NCI-H2227 (cell line): Measurements from ENCODE around the gene C1orf167.

Source experiments
- DNase-seq: peaks from one replicate; lab custom pipeline; 2025; ENCODE audit not compliant: unreplicated experiment; lab: John Stamatoyannopoulos, UW

C1orf167 gene

DNA sequence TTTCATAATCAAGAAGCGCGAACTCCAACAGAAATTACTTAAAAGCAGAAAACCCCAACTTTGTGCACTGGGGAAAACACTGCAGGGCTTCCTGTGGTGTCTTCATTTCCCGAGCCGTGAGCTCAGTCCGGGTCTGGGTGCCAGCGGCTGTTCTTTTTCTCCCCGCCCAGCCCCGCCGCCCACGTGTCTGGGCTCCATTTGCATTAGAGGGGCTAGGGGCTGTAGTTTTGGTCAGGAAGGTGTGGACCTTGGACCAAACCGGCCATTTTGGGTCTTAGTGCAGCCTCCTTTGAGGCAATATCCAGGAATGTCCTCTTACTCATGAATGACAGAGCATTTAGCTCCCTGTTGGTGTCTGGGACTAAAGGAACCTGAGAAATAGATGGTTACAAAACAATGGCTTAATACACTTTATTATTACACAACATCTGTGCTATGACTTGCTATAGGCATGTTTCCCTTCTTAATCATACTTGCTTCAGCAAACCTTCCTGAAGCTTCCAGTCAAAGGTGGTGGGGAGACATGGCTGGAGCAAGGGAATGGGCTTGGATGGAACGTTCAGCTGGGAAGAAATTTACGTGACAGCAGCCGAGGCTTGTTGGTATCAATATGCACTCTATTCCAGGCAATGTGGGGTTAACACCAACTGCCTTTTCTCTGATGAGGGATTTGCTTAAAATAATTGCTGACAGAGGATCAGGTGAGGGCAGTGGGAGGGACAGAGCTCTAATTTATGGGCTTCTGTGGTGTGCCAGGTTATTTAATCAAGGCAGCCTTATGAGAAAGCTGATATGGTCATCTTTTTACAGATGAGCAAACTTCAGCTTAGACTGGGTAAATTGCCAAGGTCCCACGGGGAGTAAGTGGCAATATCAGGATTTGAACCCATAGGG, 25.0 kb upstream of the C1orf167 start:
- DNase-seq: peak; percentile 38

- DNase-seq: no peak
Observed at GRCh38 chr1:11738096-11738495, 23.9 kb upstream of the C1orf167 start.

DNA sequence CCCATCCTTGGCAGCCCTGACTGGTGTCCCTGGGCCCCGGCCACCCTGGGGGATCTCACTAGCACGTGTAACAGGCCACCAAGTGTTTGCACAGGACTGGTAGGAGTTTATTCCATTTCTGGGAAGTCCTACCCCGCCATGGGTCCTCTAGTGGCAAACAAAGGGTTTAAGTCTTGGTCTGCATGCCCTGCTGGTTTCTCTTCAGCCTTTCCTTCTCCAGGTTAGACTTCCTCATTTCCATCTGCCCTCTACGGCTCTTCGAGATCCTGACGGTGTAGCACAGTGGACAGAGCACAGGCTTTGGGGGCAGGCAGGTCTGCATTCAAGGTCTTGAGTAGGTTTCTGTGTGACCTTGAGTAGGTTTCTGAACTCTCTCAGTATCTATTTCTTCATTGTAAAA, 23.2 kb upstream of the C1orf167 start:
- no peak for DNase-seq

DNA sequence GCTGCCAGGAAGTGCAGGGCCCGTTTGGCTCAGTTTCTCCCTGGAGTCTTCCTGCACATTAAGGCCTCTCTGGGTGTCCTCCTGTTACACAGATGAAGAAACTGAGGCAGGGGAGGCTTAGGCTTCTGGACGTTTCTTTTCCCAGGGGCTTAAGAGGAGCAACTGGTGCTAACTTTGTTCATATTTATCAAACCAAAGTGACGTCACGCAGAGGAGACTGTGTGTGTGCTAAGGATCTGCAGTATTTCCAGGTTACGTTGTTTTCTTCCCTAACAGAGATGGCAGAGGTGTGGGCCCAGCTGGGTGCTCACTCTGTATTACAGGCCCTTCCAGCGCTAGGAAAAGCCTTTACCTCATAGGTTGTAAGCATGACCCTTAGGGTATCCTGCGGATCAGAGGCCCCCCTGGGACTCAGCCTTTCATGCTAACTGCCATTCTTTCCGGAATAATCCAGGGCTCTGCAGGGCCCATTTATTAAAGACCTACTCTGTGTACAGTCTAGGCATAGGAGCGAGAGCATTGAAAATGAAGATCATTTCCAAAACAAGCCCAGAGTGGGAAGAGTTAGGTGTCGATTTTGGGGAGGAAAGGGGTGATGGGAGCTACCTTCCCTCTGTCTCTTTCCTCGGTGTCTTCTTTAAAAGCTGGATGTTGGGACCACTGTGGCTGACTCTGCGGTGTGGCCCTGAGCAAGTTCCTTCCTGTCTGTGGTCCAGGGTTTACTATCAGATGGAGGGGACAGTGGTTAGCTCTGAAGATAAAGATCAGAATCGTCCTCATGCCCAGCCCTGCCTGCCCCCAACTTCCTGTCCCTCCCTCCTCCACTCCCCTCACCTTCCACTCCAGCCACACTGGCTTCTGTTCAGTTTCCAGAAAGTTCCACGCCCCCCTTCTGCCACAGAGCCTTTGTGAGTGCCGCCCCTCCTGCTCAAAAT, 21.5 kb upstream of the C1orf167 start:
- DNase-seq: no peak

DNA sequence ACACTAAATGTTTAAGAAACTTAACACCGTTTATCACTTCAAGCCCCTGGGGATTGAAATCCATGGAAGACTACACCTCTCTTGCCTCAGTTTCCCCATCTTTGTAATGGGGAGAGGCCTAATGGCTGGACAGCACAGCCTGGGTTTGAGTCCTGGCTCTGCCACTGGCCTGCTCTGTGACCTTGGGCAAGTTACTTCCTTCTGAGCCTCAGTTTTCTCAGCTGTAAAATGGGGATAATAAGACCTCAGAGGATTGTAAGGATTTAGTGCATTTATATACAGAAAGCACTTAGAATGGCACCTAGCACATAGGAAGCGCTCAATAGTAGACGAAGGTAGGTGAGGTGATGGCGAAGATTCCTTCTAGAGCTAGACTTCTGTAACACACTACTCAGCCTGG, 20.5 kb upstream of the C1orf167 start:
- no peak for DNase-seq

DNA sequence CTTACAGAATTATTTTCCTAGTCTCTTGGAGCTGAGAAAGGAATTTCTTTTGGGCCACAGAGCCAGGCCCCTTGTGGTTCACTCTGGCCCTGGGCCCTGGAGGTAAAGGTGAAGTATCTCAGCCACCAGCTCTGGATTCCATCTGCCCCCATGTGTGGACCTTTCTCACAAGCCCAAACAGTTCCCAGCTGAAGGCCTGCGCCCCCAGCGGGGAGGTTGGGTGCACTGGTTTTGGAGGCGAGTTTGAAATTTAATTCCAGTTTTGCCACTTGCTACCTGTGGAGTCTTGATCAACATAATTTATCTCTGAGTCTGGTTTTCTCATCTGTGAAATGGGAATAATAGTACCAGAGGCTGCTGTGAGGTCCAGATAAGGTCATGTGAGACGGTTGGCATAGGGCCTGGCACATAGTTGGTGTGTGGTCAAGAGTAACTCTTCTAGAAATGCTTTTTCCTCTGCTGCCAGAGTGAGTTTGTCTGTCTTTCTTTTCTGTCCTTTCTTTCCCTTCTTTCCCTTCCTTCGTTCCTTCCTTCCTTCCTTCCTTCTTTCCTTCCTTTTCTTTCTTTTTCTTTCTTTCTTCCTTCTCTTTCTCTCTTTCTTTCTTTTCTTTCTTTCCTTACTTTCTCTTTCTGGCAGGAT, 20.0 kb upstream of the C1orf167 start:
- DNase-seq: no peak

- DNase-seq: no peak
Observed at GRCh38 chr1:11744287-11744686, 17.7 kb upstream of the C1orf167 start.

DNA sequence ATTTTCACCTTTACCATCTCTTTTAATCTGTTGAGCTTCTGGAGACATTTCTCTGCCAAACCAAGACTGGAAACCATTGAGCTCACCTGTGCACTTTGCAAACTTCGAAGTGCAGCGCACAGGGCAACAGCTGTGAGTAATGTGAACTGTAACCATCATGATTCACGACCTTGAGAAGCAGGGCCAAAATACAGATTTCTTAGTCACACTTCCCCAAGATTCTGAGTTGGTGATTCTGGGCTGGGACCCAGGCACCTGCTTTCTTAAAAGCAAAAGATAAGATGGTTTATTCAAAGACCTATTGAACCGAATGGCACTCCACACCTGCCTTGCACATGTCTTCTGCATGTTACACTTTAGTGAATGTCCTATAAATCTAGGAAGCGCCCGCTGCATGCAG, 15.9 kb upstream of the C1orf167 start:
- DNase-seq: no peak

GRCh38 chr1:11746795-11747487, 15.1 kb upstream of the C1orf167 start:
- DNase-seq: no peak

DNA sequence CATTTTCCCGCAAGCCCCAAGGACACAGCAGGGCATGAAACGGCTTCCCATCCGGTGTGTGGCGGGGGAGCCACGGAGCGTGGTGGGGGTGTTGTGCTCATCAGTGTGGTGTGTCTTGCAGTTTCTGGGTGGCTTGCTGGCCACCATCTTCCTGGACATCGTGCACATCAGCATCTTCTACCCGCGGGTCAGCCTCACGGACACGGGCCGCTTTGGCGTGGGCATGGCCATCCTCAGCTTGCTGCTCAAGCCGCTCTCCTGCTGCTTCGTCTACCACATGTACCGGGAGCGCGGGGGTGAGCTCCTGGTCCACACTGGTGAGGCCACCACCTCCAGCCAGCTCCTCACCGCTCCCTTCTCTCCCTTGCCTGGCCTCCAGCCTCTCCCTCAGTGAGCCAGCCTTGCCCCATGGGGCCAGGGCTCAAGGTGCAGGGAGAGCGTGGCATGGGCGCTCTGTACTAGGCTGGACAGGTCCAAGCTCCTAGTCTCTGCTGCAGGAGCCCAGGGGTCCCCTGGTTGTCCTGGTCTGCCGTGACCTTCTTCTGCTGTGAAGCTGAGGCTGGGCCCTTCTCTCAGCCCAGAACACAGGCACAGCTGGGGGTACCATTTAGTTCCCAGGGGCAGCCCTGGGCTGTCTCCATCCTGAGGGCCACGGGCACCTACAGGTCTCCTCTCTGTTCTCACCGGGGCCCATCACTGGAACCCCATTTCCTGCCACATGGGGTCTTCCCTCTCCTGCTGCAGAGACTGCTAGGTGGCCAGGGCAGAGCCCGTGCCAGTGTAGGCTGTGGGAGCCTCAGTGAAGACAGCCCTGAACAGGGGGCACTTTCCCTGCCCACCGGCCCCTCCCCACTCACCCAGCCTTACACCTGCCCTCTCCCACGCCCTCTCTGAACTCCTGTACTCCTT, 13.4 kb upstream of the C1orf167 start:
- DNase-seq: no peak

DNA sequence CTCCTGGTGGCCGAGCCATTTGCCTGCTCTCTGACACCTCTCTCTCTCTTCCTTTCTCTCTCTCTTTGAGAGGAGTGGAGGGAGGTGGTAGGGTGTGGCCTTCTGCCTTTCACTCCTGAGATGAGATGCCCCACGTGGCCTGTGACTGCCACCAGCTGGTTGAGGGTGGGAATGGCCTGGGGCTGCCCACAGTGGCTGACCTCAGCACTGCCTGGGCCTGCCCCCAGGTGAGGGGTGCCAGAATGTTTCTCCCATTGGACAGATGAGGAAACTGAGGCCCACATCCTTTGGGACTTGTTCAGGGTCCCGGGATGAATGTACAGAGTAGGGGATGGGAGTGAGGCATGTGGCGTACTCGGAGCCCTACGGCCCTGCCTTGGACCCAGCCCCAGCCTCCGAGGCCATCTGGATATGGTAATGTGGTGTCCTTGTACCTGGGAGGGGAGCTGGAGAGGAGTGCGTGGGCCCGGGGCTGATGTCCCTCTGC, 12.7 kb upstream of the C1orf167 start:
- DNase-seq: peak; percentile 38

DNA sequence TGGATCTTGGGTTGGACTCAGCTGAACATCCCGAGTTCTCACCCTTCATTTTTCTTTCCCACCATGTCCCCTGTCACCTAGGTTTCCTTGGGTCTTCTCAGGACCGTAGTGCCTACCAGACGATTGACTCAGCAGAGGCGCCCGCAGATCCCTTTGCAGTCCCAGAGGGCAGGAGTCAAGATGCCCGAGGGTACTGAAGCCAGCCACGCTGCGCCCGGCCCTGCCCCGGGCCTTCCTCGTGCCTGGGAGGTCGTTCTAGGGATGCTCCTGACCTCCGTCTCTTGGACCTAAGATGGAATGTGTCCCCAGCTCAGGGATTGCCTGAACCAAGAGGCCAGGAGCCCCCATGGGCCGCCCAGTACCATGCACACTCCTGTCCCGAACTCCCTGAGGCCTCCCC, 12.0 kb upstream of the C1orf167 start:
- DNase-seq: no peak

- DNase-seq: no peak
Observed at GRCh38 chr1:11751087-11751486, 10.9 kb upstream of the C1orf167 start.

DNA sequence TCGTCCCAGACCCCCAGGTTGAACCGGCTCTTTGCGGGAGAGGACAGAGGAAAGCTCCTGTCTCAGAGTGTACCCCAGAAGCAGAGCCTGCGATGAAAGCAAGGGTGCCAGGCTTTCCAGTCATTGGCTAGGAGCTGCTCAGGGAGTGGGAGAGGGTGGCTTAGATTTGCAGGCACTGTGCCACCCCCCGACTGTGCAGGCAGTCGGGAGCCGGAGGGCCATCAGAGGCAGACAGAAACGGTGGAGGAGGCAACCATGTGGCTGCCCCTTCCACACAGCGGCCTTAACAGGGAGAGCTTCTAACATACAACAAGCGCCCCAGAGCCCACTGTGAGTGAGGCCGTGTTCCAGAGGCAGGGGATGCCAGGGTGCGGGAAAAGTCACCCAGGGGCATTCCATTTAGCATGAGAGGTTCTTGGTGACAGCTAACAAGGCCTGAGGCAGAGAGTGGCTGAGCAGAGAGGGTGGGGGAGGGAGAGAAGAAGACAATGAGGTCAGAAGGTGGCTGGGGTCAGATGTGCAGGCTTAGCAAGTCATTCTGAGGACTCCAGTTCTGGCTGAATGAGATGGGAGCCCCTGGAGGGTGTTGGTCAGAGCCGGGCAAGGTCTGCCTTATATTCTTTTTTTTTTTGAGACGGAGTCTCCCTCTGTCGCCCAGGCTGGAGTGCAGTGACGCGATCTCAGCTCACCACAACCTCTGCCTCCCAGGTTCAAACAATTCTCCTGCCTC, 9.5 kb upstream of the C1orf167 start:
- DNase-seq: no peak

DNA sequence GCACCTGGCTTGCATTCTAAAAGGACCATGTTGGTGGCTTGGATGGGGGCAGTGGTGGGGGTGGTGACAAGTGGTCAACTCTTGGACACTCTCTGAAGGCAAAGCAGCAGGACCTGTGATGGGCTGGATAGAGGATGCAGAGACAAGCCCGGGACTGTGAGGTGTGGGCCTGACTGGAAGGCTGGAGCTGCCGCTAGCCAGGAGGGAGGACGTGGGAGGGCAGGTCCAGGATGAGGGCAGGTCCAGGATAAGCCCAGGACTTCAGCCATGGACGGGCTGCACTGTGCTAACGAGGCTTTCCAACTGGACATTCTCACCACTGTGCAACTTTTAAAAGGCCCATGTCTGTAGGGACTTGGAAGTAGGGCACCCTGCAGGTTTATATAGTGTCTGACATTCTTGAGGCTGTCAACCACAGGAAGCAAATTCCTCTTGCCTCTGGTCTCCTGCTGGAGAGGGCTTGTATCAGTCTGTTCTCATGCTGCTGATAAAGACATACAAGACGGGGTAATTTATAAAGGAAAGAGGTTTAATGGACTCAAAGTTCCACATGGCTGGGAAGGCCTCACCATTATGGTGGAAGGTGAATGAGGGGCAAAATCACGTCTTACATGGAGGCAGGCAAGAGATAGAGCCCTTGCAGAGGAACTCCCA, 8.3 kb upstream of the C1orf167 start:
- no peak for DNase-seq

DNA sequence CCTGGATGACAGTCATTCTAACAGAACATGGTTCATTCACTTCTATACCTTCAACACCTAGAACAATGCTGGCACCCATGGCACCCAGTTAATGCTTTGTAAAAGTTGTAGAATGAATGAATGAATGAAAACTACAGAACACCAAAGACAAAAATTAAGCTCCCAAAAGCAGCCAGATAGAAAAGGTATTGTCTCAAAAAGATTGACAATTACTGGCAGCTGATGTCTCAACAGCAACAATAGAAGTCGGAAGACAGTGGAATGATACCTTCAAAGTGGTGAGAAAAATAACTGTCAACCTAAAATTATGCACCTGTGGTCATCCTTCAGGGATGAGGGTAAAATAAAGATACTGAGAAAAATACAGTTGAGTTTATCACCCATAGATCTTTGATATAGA, 4.9 kb upstream of the C1orf167 start:
- DNase-seq: no peak

- no peak for DNase-seq
Observed at GRCh38 chr1:11759791-11760190, 2.2 kb upstream of the C1orf167 start.

- DNase-seq: no peak
Observed at GRCh38 chr1:11761285-11761684, 708 bp upstream of the C1orf167 start.

- no peak for DNase-seq
Observed at GRCh38 chr1:11764115-11764514, 2.1 kb downstream of the C1orf167 start.
